CD4-positive, alpha-beta T cell treated with Interleukin-15 for 4 hours (primary cell): Measurements from ENCODE around the gene MID1.

Source experiments
- DNase-seq: peaks from one replicate; pipeline ENCODE4 v3.0.0-alpha.2; 2020; ENCODE audit warnings: low spot score

Gene MID1

DNA sequence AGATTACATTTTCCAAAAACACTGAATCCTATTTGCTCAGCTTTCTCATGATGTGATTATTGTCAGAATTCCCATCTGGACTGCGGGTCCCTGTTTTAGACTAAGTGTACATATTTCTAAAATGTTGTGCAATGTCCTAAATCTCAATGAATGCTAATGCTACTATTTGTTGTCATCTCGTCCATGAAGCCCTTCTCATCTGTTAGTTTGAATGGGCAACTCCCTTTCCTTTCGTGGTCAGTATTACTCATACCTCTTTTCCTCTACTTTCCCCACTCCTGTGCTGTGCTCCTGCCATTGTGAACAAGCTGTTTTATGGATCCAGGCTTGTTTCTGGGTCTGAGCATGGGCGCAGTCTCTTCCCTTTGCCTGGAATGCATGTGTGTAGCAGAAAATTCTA lies 91.0 kb downstream of the MID1 start:
- DNase-seq: no peak

DNA sequence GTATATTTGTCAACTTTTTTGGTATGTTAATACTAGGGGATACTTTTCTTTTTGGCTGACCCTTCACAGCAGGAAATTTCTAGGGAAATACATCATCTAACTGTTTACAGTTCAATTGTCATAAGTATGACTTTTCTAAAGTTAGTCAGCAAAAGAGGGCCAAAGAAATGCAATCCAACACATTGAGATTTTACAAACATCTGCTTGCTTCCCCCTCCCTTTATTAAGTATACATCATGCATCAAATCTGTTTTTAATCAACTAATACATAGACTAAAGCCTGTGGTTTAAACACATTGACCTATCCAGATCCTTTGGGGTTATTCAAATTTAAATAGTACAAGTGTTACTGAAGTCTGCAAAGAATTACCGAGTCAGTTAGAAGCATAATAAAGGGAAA lies 93.9 kb downstream of the MID1 start:
- no peak for DNase-seq

DNA sequence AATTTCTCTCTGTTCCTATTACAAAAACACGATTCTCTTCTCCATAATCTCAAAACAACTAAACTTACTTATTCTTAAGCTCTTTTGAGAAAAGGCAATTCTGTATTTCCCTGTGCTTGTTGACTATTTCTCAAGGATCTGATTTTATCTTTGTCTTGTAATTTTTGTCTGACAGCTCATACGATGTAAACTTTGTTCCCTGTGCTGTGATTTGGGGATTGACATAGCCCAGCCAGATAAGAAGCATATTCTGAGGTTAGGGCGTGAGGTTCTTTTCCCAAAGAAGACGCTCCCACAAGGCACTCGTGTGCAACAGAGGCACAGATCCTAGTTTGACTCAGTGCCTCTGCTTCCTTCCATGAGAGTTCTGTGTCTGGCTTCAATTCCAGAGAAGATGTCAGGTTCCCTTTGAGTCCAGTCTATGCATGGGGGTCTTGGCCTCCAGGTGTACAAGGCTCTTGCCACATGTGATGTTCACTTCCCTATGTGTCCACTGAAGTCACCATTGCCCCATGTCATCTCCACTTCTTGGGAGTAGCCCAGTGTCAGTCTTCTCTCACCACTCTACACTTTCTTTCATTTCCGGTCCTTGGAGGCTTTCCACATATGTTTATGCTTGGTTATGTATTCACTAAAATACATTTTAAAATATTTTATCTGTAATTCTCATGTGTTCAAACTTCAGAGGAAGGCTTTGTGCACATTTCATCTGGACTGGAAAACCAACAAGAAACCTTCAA lies 94.8 kb downstream of the MID1 start:
- no peak for DNase-seq

DNA sequence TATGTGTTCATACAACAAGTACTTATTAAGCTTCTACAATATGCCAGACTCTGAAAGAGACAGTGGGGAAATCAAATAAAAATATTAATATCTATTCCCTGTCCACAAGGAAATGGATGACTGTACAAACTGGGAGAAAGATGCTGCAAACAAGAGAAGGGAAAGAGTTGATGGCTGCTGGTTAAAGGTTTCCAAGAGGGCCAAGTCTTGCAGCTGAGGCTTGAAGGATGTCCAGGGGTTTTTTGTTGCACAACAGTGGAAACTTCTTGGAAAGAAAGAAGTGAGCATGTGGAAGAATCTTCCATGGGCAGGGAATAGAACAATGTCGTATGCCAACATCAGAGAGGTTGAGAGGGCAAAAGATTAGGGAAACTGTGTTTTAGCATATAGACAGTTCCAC lies 95.8 kb downstream of the MID1 start:
- DNase-seq: no peak

DNA sequence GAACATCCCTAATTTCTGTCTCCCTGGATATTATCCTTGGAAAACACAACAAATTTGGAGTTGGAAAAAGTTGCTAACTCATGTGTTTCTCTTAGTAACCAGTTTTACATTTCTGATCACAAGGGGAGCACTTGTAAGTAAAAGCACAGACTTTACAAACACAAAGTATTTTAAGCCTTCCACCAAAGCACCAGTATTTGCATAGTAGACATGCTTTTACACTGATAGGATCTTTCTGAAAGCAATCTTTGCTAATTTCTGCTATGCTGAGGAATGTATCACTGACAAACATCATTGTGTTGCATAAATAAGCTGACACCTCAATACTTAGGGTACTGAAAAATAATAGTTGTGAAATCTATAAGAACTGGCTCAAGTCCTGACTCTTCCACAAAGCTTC lies 100.6 kb downstream of the MID1 start:
- DNase-seq: no peak

DNA sequence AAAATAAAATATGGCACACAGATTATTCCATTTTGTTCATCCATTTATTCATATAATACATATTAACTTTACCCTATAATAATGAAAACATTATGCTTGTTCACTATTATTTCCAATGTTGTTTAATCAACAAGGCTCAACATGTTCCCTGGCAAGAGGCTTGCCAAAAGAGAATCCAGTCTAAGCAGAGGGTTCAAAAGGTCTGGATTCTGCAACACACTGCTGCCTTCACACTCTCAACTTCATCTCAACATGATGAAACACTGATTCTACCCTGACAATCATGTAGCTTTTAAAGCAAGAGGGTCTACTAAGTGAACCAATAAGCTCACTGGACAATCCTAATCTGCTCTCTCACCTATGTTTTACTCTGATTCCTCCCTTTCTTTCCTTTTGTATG lies 101.1 kb downstream of the MID1 start:
- no peak for DNase-seq

DNA sequence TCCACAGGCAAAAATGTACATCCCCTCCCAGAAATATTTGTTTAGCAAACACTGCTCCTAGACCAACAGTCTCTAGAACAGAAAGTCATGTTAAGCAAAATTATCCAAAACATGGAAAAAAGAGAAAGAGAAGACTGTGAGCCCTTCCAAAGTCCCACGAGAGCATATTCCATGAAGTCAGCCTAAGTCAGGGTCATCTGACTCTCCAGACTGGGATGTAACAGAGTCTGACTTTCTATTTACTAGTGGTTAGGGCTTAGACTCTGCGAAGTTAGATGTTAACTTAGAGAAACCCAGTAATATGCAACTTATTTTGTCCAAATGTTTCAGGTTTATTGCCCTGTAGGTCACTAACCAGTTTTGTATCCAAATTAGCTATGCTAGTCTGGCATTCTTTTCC lies 102.3 kb downstream of the MID1 start:
- no peak for DNase-seq

DNA sequence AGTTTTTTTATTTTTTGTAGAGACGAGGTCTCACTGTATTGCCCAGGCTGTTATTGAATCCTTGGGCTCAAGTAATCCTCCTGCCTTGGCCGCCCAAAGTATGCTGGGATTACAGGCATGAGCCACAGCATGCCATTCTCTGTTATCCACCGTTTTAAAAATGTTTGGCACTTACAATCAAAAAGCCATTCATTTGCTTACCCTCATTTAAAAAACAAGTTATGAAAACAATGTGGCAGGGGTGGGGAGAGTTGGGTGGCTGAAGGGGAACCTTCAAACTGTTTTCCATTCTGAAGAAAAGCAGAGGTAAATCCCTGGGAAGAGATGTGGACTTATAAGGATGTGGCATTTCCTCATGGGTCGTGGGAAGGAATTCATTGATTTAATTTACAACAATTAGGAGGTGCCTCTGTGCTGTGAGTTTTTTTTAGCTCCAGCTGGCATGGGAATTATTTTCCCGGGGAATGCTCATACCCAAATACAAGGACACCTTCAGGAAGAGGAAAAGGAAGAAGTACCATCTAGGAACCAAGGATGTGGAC lies 103.5 kb downstream of the MID1 start:
- no peak for DNase-seq

DNA sequence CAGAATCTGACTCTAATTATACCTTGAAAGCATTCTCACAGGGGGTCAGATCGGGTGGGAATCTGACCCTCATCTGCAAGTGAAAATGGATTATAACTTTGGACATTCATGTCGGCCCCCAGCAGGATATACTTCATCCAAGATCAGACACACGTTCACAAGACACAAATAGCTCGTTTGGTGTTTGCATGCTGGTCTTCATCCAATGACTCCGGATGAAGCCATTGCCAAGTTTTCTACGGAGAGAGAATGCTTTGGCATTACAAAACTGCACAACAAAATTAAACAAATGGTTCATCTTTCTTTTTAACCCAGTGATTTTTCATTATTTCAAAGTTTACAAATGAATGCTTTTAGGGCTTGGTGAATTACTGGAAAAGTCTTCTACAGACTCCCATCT lies 105.5 kb downstream of the MID1 start:
- no peak for DNase-seq

DNA sequence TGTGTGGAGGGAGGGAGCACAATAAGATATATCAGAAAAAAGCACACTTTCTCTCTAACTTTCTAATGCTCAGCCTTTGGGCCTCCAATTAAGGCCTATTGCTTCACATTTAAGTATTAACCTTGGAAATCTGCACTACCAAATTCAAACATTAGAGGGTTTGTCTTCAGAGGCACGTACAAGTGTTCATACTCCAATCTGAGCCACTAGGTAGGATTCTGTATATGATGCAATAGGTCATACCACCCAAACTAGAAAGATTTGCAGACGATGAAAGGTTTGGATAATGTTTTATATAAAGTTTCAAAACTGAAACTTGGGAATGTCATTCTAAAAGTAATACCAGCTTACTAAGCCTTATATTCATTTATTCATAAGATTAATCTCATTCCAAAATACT lies 106.4 kb downstream of the MID1 start:
- no peak for DNase-seq

DNA sequence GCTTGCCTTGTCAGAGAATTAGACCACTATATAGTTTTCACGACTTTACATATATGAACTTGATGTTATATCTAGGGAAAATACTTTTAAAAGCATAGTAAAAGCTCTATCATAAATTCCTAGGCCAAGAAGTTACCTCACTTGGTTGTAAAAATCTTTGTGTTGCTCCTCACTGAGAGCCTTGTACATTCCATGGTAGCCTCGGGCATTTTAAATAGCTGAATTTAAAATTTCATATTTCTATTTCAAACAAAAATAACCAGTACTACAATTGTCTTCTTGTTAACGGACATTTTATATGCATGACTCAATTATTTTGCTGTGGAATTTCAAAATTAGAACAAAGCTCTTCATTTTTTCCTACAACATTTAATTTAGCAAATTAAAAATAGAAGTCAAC lies 107.6 kb downstream of the MID1 start:
- DNase-seq: no peak

DNA sequence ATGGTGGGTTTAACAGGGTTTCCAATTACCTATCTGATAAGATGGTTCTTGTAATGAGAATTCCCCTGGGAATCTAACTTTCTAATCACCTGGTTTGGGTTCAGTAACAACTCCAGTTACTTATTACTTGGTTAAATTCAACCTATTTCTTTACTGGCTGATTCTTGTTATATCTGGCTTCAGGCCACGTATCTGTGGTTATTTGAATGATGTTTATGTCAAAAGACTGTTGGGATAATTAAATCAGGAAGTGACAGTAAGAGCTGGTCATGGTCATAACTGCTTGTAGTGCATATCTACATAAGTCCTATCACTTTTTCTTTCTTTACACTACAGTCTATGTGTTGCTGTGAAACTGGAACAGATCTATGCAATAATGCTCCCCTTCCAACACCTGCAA lies 108.1 kb downstream of the MID1 start:
- DNase-seq: no peak

DNA sequence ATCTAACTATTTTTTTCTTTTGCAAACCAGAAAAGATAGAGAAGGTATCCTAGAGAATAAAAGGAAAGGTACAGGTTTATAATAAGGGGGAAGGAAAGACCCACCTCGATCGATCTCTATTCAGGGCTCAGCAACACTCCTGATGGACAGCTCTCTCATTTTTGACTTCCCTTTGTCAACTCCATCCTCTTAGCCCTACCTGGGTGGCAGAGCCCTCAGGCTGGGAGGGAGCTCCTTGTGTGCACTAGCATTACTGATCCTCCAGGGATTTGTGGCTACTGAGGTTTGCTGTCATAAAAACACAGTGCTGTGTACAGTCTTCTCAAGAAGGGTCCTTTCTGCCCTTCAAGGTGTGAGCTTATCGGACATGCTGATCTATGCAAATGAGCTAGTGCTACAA lies 111.0 kb downstream of the MID1 start:
- DNase-seq: no peak

DNA sequence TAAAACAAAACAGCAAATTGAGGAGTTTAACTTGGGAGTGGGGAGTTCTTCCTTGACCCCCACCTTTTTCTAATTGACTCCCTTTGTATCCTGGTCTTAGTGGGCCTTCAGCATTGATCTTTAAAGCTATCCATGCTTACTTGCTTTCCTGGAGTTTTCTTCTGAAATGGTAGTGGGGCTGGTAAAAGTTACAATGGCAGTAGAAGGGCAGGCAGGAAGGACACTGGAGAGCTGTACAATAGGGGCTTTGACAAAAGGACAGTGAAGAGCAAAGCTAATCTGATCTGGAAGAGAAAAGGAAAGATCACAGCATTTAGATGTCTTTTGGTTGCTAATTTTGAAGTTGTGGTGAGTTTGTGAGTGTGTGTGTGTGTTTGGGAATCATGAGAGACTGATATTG lies 111.5 kb downstream of the MID1 start:
- DNase-seq: no peak

DNA sequence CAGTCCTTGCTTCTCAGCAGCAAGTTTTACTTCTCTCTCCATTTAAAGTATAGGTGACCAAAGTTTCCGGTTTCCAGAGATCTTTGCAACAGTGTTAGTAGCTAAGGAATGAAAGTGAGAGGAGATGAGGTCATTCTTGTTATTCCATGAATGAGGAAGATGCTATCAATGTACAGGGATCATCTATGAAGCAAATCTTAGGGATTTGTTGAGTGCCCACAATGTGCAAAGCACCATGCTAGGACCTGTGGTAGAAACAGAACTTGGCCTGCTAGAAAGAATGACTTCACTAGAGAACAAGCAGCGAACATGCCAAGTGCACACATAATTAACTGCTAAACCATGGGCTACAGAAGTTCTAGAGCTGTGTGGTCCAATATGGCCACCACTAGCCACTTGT lies 112.5 kb downstream of the MID1 start:
- no peak for DNase-seq

DNA sequence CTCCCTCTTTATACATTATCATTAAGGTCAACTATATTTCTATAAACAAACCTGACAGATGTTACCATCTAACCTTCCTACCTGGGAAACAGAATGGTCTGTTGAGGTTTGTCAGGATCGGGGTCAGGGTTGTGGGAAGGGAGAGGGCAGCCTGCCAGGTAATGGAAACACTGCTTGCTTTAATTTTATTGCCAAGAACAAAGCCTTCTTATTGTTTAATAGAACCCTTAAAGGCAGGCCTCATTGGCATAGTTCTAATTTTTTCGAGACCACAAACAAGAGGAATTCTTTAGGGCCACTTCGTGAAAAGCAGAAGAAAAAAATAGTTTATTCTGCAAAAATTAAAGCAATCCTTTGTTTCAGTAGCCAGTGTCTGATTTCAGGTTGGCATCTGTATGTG lies 113.2 kb downstream of the MID1 start:
- no peak for DNase-seq

DNA sequence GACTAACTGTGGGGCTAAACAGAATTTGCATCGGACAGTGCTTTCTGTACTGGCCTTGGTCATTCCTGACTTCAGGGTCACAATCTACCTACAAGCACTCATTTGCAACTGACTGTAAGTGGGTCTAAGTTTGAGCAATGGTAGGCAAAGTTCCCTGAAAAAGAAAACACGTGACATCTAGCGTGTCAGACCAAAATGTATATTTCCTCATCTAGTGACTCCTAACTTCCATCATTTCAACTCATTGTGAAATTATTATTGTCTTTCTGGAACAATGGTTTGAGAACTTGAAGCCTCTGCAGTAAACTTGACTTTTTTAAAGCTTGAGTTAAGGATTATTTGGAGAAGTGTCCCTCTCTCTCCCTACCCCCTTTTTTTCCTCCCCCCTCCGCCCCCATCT lies 113.6 kb downstream of the MID1 start:
- no peak for DNase-seq

DNA sequence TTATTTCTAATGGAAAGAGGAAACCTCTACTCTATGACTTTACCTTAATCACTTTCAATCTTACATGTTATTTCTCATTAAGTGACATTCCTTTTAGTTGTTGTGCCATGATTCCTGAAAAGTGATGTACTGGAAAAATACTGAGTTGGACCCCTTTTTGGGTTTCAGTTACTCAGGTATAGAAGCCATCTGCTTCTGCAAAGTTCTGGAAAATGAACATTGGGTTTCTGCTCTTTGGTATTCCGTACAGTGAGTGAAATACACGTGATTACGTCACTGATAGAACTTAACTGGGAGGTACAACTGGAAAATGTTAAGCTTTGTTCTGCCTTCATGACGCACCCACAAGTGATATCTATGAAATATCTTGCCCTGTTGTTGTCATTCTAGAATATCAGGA lies 114.7 kb downstream of the MID1 start:
- DNase-seq: no peak

DNA sequence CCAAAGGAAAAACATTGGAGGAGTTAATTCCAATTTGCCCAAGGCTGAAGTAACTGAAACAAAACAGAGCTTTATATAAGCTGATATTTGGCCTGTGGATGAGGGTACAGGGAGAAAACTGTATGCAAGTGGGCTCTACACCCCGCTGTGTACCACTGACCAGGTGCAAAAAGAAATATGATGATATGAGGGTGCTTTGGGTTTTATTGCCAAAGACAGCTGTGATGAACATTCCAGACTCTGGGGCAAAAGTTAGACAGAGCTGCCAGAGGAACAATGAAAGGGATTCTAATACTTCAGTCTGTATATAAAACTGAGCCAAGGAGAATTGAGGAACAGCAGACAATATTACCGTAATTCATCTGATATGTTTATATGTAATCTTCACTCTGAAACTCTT lies 117.4 kb downstream of the MID1 start:
- DNase-seq: no peak

DNA sequence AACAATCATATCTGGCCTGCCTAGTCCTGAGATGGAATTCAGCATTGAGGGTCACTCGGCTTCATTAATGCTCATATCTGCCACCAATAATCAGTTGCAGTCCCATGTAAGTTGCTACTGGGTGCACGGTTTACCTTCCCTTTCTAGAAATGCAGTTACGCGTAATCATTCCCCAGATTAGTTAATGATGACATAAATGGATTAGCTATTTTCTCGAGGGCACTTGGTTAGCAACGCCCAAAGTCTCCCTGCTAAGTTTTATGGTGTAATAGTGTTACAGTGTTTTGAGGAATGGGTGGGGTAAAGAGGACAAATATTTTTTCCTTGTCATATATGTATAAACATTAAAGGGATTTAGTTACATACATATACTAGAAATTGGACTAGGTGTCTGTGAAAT lies 118.8 kb downstream of the MID1 start:
- DNase-seq: no peak

DNA sequence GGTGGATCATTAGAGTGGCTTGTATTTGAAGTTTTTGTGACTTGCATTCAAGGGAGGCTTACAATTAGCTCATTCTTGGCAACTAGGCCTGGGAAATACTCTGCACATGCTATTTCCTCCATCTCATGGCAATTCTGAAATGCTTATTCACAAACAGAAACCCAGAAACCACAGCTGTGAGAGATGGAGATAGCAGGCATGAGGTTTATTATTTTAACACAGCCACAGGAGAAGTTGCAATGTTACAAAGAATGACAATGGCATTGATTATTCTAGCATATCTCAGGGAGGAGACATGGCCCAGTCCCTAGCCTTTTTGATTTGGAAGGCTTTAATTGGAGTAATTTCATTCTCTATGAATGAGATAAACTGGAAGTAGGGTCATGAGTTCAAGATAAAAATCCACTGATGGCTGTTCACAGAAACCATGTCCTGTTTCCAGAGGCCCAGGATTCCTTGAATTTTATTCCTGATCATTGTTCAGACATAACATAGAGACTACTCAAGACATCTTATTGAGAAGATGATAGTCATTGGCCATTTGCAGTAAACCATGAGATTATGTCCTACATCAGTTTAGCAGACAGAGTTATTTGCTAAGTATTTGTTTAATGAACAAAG lies 123.9 kb downstream of the MID1 start:
- DNase-seq: no peak

DNA sequence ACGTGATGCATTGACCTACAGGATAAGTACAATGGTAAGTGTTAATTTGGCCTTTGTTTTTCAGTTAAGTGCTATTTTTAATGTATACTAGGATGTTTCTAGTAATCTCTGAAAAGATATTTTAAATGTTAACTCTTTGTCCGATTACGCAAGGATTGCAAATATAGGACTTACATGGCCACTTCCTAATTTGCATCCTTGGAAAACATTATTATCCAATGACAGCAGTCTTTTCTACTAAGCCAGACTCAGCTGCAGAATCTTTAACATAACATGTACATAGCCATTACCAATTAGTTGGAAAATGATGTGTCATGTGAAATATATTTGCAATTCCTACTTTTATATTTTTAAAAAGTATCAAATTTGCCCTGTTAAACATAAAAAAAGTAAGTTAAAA lies 124.7 kb downstream of the MID1 start:
- no peak for DNase-seq

DNA sequence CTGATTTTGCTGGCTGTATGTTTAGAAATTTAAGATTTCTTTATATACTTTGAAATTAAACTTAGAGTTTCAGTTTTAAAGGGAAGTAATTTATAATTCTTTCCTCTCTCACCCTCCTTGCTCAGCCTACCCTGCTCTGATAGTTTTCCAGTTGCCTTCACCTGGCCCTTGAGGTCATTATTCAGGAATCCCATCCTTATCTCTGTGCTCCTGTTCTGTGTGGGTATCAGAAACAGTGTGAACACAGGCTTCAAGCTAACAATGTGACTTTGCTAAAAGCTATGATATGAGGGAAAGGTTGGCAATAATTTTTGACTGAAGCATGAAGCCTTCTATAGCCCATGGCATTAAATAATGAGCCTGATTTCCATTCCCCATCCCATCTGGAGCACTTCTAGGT lies 128.1 kb downstream of the MID1 start:
- DNase-seq: no peak

DNA sequence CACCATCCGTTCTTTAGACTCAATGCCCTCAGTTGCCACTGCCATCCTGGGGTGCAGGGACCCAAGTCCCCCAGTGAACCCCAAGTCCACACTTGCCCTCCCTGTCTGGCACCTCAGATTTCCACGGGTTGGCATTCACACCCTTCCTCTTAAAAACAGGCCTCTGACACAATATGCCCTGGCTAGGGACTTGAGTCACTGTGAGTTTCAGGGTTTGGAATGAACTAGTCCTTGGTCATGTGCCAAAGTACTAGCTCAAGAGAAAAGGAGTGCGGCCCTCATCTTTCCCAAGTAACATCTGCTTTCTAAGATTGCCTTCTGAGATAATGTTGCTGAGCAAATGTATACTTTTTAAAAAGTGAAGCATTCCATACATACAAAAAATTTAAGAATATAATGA lies 134.0 kb downstream of the MID1 start:
- DNase-seq: no peak
